Fibroblast of skin of left quadriceps (primary cell): ENCODE results near the gene FSIP2.
"Not testable (repeated sequence)": the region's sequence is repeated elsewhere in the genome, so short reads cannot be mapped to it uniquely, and the experiment has no call there.

Experiments used
- DNase-seq, 2 experiments: peaks; one replicate each; pipeline ENCODE4 v3.0.0-alpha.2; 2013; ENCODE audit warnings: low read depth in 2 of 2

FSIP2 gene

GRCh38 chr2:185802926-185803325 lies 64.3 kb downstream of the FSIP2 start:
- no peak for DNase-seq

- no peak for DNase-seq
Measured at GRCh38 chr2:185806783-185807182, 68.2 kb downstream of the FSIP2 start.

- DNase-seq = no peak
Measured at GRCh38 chr2:185807351-185807750, 68.7 kb downstream of the FSIP2 start.

- DNase-seq = no peak
Measured at GRCh38 chr2:185811580-185811979, 73.0 kb downstream of the FSIP2 start.

GRCh38 chr2:185813707-185814106 lies 75.1 kb downstream of the FSIP2 start:
- DNase-seq = no peak

GRCh38 chr2:185817991-185818390 lies 79.4 kb downstream of the FSIP2 start:
- DNase-seq = no peak

GRCh38 chr2:185821467-185821866 lies 82.9 kb downstream of the FSIP2 start:
- DNase-seq = no peak

GRCh38 chr2:185823773-185824172 lies 85.2 kb downstream of the FSIP2 start:
- DNase-seq = no peak

- DNase-seq = no peak
Measured at GRCh38 chr2:185825557-185825956, 87.0 kb downstream of the FSIP2 start.

GRCh38 chr2:185828326-185828725 lies 89.7 kb downstream of the FSIP2 start:
- no peak for DNase-seq

GRCh38 chr2:185833864-185834263 lies 95.3 kb downstream of the FSIP2 start:
- DNase-seq = no peak

- no peak for DNase-seq
Measured at GRCh38 chr2:185835974-185836373, 97.4 kb downstream of the FSIP2 start.

- no peak for DNase-seq
Measured at GRCh38 chr2:185854885-185855284, 116.3 kb downstream of the FSIP2 start.

- no peak for DNase-seq
Measured at GRCh38 chr2:185857691-185858090, 119.1 kb downstream of the FSIP2 start.

GRCh38 chr2:185859506-185859905 lies 120.9 kb downstream of the FSIP2 start:
- no peak for DNase-seq

GRCh38 chr2:185860321-185860720 lies 121.7 kb downstream of the FSIP2 start:
- no peak for DNase-seq

GRCh38 chr2:185862657-185863398 lies 124.2 kb downstream of the FSIP2 start:
- DNase-seq = no peak

GRCh38 chr2:185864468-185865260 lies 126.1 kb downstream of the FSIP2 start:
- DNase-seq = not testable (repeated sequence)

GRCh38 chr2:185875136-185875931 lies 136.7 kb downstream of the FSIP2 start:
- DNase-seq = no peak

GRCh38 chr2:185876234-185876633 lies 137.6 kb downstream of the FSIP2 start:
- no peak for DNase-seq

GRCh38 chr2:185880396-185880795 lies 141.8 kb downstream of the FSIP2 start:
- DNase-seq = no peak
